ENCODE data around the gene OPCML. TPM values are rescaled to one million over a fixed set of nuclear protein-coding genes. Genes with fewer than 3 reads are reported as not detected.

The OPCML gene
- total RNA-seq, 5 donors from 2014 or later (not counting 1 experiment from before 2014, with no cell fraction given): not detected

- Mint-ChIP-seq H3K27ac (no peak overlapping the region), H3K4me1 (no peaks in the 10 kb centered on the region), H3K36me3 (no peaks in the 10 kb centered on the region), H3K4me3 (no peak overlapping the region), H3K27me3 (peaks cover 0 to 3% of the 10 kb centered on the region in 2 donors), H3K9me3 (peaks cover 0 to 10% (median 0%) of the 10 kb centered on the region in 3 donors)
- ATAC-seq (replicated peaks in 1 of 4) (no peak), DNase-seq (no peak)
- ChIA-PET CTCF (no interaction called here), POLR2A (no interaction called here)
- H3K36me3 ChIP-seq (ENCODE audit: control insufficient read depth in 2 of 2, extremely low read depth in 1 of 2, insufficient read depth in 1 of 2, low read length in 1 of 2): no peaks in the 10 kb centered on the region
- no peaks in the 10 kb centered on the region for H3K4me1 ChIP-seq (ENCODE audit: control insufficient read depth in 1 of 2, extremely low read depth in 1 of 2, insufficient read depth in 2 of 2, low read length in 2 of 2)
- no peaks in the 10 kb centered on the region for H3K9me3 ChIP-seq
- H3K4me3 ChIP-seq (ENCODE audit: control insufficient read depth in 1 of 2, extremely low read depth in 1 of 2, low read length in 1 of 2): no peak overlapping the region
- whole genome bisulfite sequencing (ENCODE audit: insufficient coverage): 100% methylated on average over 2 of the region's 2 CpGs
- H3K27me3 ChIP-seq (replicated peaks in 1 of 2; ENCODE audit: control insufficient read depth in 2 of 2, extremely low read depth in 1 of 2, insufficient read depth in 2 of 2, low read length in 1 of 2): no peaks in the 10 kb centered on the region
- H3K27ac ChIP-seq (ENCODE audit: low read length): no peak overlapping the region
Observed at GRCh38 chr11:133263332-133263731, 269.0 kb downstream of the OPCML start.

DNA sequence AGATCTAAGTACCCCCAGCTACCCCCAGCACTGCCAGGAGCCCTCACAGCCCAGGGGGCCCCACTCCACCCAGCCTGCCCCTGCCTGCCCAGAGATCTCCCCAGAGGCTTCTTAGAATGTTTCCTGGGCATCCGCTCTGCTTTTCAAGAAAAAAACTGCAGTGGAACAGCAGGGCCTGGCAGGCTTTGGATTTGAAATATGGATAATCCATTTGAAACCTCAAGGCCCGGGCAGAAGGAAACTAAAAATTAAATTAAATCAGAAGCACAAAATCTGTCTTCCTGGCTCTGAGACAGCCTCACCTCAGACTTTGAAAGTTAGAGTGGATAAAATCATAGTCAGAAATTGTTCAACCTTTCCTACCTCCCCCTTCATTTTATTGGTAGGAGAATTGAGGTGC lies 273.6 kb downstream of the OPCML start:
- Histone ChIP-seq H3K36me3 (ENCODE audit: control insufficient read depth in 2 of 2, extremely low read depth in 1 of 2, insufficient read depth in 1 of 2, low read length in 1 of 2) (no peaks in the 10 kb centered on the region), H3K9me3 (no peaks in the 10 kb centered on the region), H3K27me3 (replicated peaks in 1 of 2; ENCODE audit: control insufficient read depth in 2 of 2, extremely low read depth in 1 of 2, insufficient read depth in 2 of 2, low read length in 1 of 2) (no peaks in the 10 kb centered on the region), H3K27ac (ENCODE audit: low read length) (no peak overlapping the region), H3K4me1 (ENCODE audit: control insufficient read depth in 1 of 2, extremely low read depth in 1 of 2, insufficient read depth in 2 of 2, low read length in 2 of 2) (no peaks in the 10 kb centered on the region), H3K4me3 (ENCODE audit: control insufficient read depth in 1 of 2, extremely low read depth in 1 of 2, low read length in 1 of 2) (no peak overlapping the region)
- Mint-ChIP-seq H3K4me1 (no peaks in the 10 kb centered on the region), H3K27ac (no peak overlapping the region), H3K4me3 (no peak overlapping the region), H3K27me3 (peaks cover 0 to 3% of the 10 kb centered on the region in 2 donors), H3K36me3 (no peaks in the 10 kb centered on the region), H3K9me3 (peaks cover 0 to 7% (median 4%) of the 10 kb centered on the region in 3 donors)
- CTCF ChIA-PET: no interaction called here
- WGBS (ENCODE audit: insufficient coverage): no CpG with 5 or more reads among the region's 2 CpGs
- POLR2A ChIA-PET: no interaction called here
- DNase-seq: no peak
- ATAC-seq (replicated peaks in 1 of 4): no peak

DNA sequence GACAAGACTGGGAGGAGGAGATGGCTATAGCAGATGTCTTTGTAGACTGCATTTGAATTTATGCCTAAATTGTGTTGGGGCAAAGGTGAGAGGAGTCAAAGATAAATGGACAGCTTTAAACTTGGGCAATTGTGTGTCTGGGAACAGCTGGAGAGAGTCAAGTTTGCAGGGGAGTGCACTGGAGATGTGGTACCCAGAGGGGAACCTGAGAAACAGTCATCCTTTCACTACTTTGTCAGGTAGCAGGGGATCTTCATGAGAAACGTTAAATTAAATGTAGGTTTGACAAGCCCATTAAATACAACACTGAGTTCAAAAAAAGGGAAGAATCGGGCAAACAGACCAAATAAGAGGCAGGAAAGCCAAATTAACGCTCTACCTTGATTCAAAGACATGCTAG lies 277.7 kb downstream of the OPCML start:
- Mint-ChIP-seq H3K4me1 (no peaks in the 10 kb centered on the region), H3K36me3 (no peaks in the 10 kb centered on the region), H3K27me3 (peaks cover 0 to 3% of the 10 kb centered on the region in 2 donors), H3K9me3 (peaks cover 0 to 8% (median 4%) of the 10 kb centered on the region in 3 donors), H3K4me3 (no peak overlapping the region), H3K27ac (no peak overlapping the region)
- Histone ChIP-seq H3K4me1 (ENCODE audit: control insufficient read depth in 1 of 2, extremely low read depth in 1 of 2, insufficient read depth in 2 of 2, low read length in 2 of 2) (no peaks in the 10 kb centered on the region), H3K4me3 (ENCODE audit: control insufficient read depth in 1 of 2, extremely low read depth in 1 of 2, low read length in 1 of 2) (no peak overlapping the region), H3K27me3 (replicated peaks in 1 of 2; ENCODE audit: control insufficient read depth in 2 of 2, extremely low read depth in 1 of 2, insufficient read depth in 2 of 2, low read length in 1 of 2) (no peaks in the 10 kb centered on the region), H3K36me3 (ENCODE audit: control insufficient read depth in 2 of 2, extremely low read depth in 1 of 2, insufficient read depth in 1 of 2, low read length in 1 of 2) (no peaks in the 10 kb centered on the region), H3K9me3 (no peaks in the 10 kb centered on the region), H3K27ac (ENCODE audit: low read length) (no peak overlapping the region)
- ATAC-seq (replicated peaks in 1 of 4) (no peak), DNase-seq (no peak)
- CTCF ChIA-PET: no interaction called here
- POLR2A ChIA-PET: no interaction called here
- WGBS (ENCODE audit: insufficient coverage): no CpG with 5 or more reads among the region's 3 CpGs

- POLR2A ChIA-PET: no interaction called here
- H3K4me1 Mint-ChIP-seq: no peaks in the 10 kb centered on the region
- no CpG with 5 or more reads among the region's 3 CpGs for WGBS (ENCODE audit: insufficient coverage)
- H3K27me3 ChIP-seq (replicated peaks in 1 of 2; ENCODE audit: control insufficient read depth in 2 of 2, extremely low read depth in 1 of 2, insufficient read depth in 2 of 2, low read length in 1 of 2): no peaks in the 10 kb centered on the region
- H3K9me3 Mint-ChIP-seq: peaks cover 0 to 13% (median 4%) of the 10 kb centered on the region in 3 donors
- H3K27me3 Mint-ChIP-seq: peaks cover 0 to 3% of the 10 kb centered on the region in 2 donors
- H3K27ac ChIP-seq (ENCODE audit: low read length): no peak overlapping the region
- no peaks in the 10 kb centered on the region for H3K9me3 ChIP-seq
- CTCF ChIA-PET: no interaction called here
- no peaks in the 10 kb centered on the region for H3K36me3 Mint-ChIP-seq
- H3K4me3 ChIP-seq (ENCODE audit: control insufficient read depth in 1 of 2, extremely low read depth in 1 of 2, low read length in 1 of 2): no peak overlapping the region
- H3K4me1 ChIP-seq (ENCODE audit: control insufficient read depth in 1 of 2, extremely low read depth in 1 of 2, insufficient read depth in 2 of 2, low read length in 2 of 2): no peaks in the 10 kb centered on the region
- no peaks in the 10 kb centered on the region for H3K36me3 ChIP-seq (ENCODE audit: control insufficient read depth in 2 of 2, extremely low read depth in 1 of 2, insufficient read depth in 1 of 2, low read length in 1 of 2)
- no peak overlapping the region for H3K27ac Mint-ChIP-seq
- H3K4me3 Mint-ChIP-seq: no peak overlapping the region
- ATAC-seq (replicated peaks in 1 of 4): no peak
- DNase-seq: no peak
Observed at GRCh38 chr11:133253570-133253969, 278.7 kb downstream of the OPCML start.

DNA sequence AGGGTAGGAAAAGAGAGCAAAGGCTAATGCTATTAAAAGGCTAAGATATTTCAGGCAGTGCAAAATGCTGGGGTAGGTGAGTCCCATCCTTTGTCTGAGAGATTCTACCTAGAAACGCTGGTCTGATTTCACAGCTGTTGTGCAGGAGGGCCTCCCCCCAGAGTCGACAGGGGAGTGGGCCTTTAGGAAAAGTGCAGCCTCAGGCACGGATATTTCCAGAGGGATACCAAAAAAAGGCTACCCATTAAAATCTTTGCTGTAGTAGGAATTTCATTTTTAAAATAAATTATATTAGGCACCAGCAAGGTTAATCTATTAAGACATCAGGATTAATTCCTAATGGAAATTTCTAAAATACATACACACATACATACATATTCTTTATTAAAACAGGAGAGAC lies 280.5 kb downstream of the OPCML start:
- no peaks in the 10 kb centered on the region for H3K4me1 ChIP-seq (ENCODE audit: control insufficient read depth in 1 of 2, extremely low read depth in 1 of 2, insufficient read depth in 2 of 2, low read length in 2 of 2)
- Mint-ChIP-seq H3K9me3 (peaks cover 0 to 13% (median 4%) of the 10 kb centered on the region in 3 donors), H3K4me1 (no peaks in the 10 kb centered on the region), H3K27me3 (peaks cover 0 to 3% of the 10 kb centered on the region in 2 donors), H3K4me3 (no peak overlapping the region), H3K27ac (no peak overlapping the region), H3K36me3 (no peaks in the 10 kb centered on the region)
- no peaks in the 10 kb centered on the region for H3K27me3 ChIP-seq (replicated peaks in 1 of 2; ENCODE audit: control insufficient read depth in 2 of 2, extremely low read depth in 1 of 2, insufficient read depth in 2 of 2, low read length in 1 of 2)
- H3K27ac ChIP-seq (ENCODE audit: low read length): no peak overlapping the region
- 83% methylated on average over 1 of the region's 3 CpGs for WGBS (ENCODE audit: insufficient coverage)
- H3K9me3 ChIP-seq: no peaks in the 10 kb centered on the region
- ChIA-PET CTCF (interaction anchor here in 1 of 2 donors (0.7 kb wide), 1 partner anchor 183 kb away, joined by 3 read pairs; no protein-coding TSS in a partner anchor), POLR2A (no interaction called here)
- DNase-seq: no peak
- ATAC-seq (replicated peaks in 1 of 4): no peak
- no peak overlapping the region for H3K4me3 ChIP-seq (ENCODE audit: control insufficient read depth in 1 of 2, extremely low read depth in 1 of 2, low read length in 1 of 2)
- no peaks in the 10 kb centered on the region for H3K36me3 ChIP-seq (ENCODE audit: control insufficient read depth in 2 of 2, extremely low read depth in 1 of 2, insufficient read depth in 1 of 2, low read length in 1 of 2)

GRCh38 chr11:133249530-133249929 lies 282.8 kb downstream of the OPCML start:
- Histone ChIP-seq H3K27ac (ENCODE audit: low read length) (no peak overlapping the region), H3K4me3 (ENCODE audit: control insufficient read depth in 1 of 2, extremely low read depth in 1 of 2, low read length in 1 of 2) (no peak overlapping the region), H3K27me3 (replicated peaks in 1 of 2; ENCODE audit: control insufficient read depth in 2 of 2, extremely low read depth in 1 of 2, insufficient read depth in 2 of 2, low read length in 1 of 2) (no peaks in the 10 kb centered on the region), H3K36me3 (ENCODE audit: control insufficient read depth in 2 of 2, extremely low read depth in 1 of 2, insufficient read depth in 1 of 2, low read length in 1 of 2) (no peaks in the 10 kb centered on the region), H3K4me1 (ENCODE audit: control insufficient read depth in 1 of 2, extremely low read depth in 1 of 2, insufficient read depth in 2 of 2, low read length in 2 of 2) (no peaks in the 10 kb centered on the region), H3K9me3 (no peaks in the 10 kb centered on the region)
- POLR2A ChIA-PET: no interaction called here
- Mint-ChIP-seq H3K4me3 (no peak overlapping the region), H3K27me3 (peaks cover 0 to 3% of the 10 kb centered on the region in 2 donors), H3K36me3 (no peaks in the 10 kb centered on the region), H3K9me3 (peaks cover 0 to 13% (median 0%) of the 10 kb centered on the region in 3 donors), H3K27ac (no peak overlapping the region), H3K4me1 (no peaks in the 10 kb centered on the region)
- WGBS (ENCODE audit: insufficient coverage): no CpG with 5 or more reads among the region's 6 CpGs
- no peak for DNase-seq
- CTCF ChIA-PET: interaction anchor here in 1 of 2 donors (0.6 kb wide), 1 partner anchor 574 kb away, joined by 6 read pairs; no protein-coding TSS in a partner anchor
- no peak for ATAC-seq (replicated peaks in 1 of 4)

DNA sequence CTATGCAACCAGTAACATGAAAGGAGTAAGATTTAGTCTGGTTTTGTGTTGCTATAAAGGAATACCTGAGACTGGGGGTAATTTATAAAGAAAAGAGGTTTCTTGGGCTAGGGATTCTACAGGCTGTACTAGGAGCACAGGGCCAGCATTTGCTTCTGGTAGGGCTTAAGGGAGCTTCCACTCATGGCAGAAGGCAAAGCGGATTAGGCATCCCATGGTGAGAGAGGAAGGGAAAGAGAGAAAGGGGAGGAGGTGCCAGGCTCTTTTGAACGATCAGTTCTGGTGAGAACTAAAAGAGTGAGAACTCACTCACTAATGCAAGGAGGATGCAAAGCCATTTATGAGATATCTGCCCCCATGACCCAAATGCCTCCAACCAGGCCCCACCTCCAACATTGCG lies 283.2 kb downstream of the OPCML start:
- no CpG with 5 or more reads among the region's 3 CpGs for WGBS (ENCODE audit: insufficient coverage)
- Mint-ChIP-seq H3K27ac (no peak overlapping the region), H3K36me3 (no peaks in the 10 kb centered on the region), H3K4me1 (no peaks in the 10 kb centered on the region), H3K4me3 (no peak overlapping the region), H3K27me3 (peaks cover 0 to 3% of the 10 kb centered on the region in 2 donors), H3K9me3 (peaks cover 0 to 12% (median 0%) of the 10 kb centered on the region in 3 donors)
- ChIA-PET POLR2A (no interaction called here), CTCF (interaction anchor here in 1 of 2 donors (0.6 kb wide), 1 partner anchor 575 kb away, joined by 6 read pairs; no protein-coding TSS in a partner anchor)
- H3K4me1 ChIP-seq (ENCODE audit: control insufficient read depth in 1 of 2, extremely low read depth in 1 of 2, insufficient read depth in 2 of 2, low read length in 2 of 2): no peaks in the 10 kb centered on the region
- no peak overlapping the region for H3K27ac ChIP-seq (ENCODE audit: low read length)
- DNase-seq: no peak
- ATAC-seq (replicated peaks in 1 of 4): no peak
- no peak overlapping the region for H3K4me3 ChIP-seq (ENCODE audit: control insufficient read depth in 1 of 2, extremely low read depth in 1 of 2, low read length in 1 of 2)
- H3K27me3 ChIP-seq (replicated peaks in 1 of 2; ENCODE audit: control insufficient read depth in 2 of 2, extremely low read depth in 1 of 2, insufficient read depth in 2 of 2, low read length in 1 of 2): no peaks in the 10 kb centered on the region
- no peaks in the 10 kb centered on the region for H3K36me3 ChIP-seq (ENCODE audit: control insufficient read depth in 2 of 2, extremely low read depth in 1 of 2, insufficient read depth in 1 of 2, low read length in 1 of 2)
- H3K9me3 ChIP-seq: no peaks in the 10 kb centered on the region
